HG03039 (cell line): ENCODE measurements around the gene AMPD1.

Experiments used
- ATAC-seq: cut with Tn5 transposase; IDR thresholded peaks from one replicate; pipeline ENCODE4 v1.9.1; 2021; ENCODE audit warnings: mild to moderate bottlenecking, moderate library complexity; ENCODE audit not compliant: unreplicated experiment

AMPD1 gene

GRCh38 chr1:114695430-114696058, at the start of gene AMPD1:
Gene AMPD1, minus strand, starts transcription at chr1:114695546. Its CDS starts 75 bp downstream, at chr1:114695471.
- ATAC-seq: no peak

GRCh38 chr1:114741963-114742746, 46.8 kb upstream of the AMPD1 start:
- no peak for ATAC-seq

GRCh38 chr1:114740331-114740730, 45.0 kb upstream of the AMPD1 start:
- ATAC-seq: no peak

- no peak for ATAC-seq
These were observed 42.0 kb upstream of the AMPD1 start for GRCh38 chr1:114737314-114737849.

GRCh38 chr1:114735479-114735878, 40.1 kb upstream of the AMPD1 start:
- no peak for ATAC-seq

GRCh38 chr1:114729782-114730181, 34.4 kb upstream of the AMPD1 start:
- ATAC-seq: no peak

- ATAC-seq: no peak
These were observed 33.2 kb upstream of the AMPD1 start for GRCh38 chr1:114728553-114728952.

- ATAC-seq: no peak
These were observed 29.9 kb upstream of the AMPD1 start for GRCh38 chr1:114725230-114725629.

GRCh38 chr1:114723915-114724314, 28.6 kb upstream of the AMPD1 start:
- ATAC-seq: no peak

GRCh38 chr1:114723457-114723856, 28.1 kb upstream of the AMPD1 start:
- ATAC-seq: no peak

- no peak for ATAC-seq
These were observed 25.1 kb upstream of the AMPD1 start for GRCh38 chr1:114720492-114720891.

GRCh38 chr1:114719424-114719787, 24.1 kb upstream of the AMPD1 start:
- ATAC-seq: no peak

- ATAC-seq: no peak
These were observed 23.5 kb upstream of the AMPD1 start for GRCh38 chr1:114718661-114719423.

- ATAC-seq: peak; percentile 93
These were observed 21.2 kb upstream of the AMPD1 start, which contains the start of gene NRAS for GRCh38 chr1:114716304-114717170. Gene NRAS, minus strand, starts transcription at chr1:114716771. Its CDS starts 611 bp downstream, at chr1:114716160.

- no peak for ATAC-seq
These were observed 20.6 kb upstream of the AMPD1 start for GRCh38 chr1:114715952-114716303.

- ATAC-seq: no peak
These were observed 17.6 kb upstream of the AMPD1 start for GRCh38 chr1:114712977-114713376.

GRCh38 chr1:114710360-114710759, 15.0 kb upstream of the AMPD1 start:
- ATAC-seq: no peak

- no peak for ATAC-seq
These were observed 12.3 kb upstream of the AMPD1 start for GRCh38 chr1:114707604-114708003.

- ATAC-seq: no peak
These were observed 7.9 kb upstream of the AMPD1 start for GRCh38 chr1:114703242-114703641.

- no peak for ATAC-seq
These were observed 7.4 kb upstream of the AMPD1 start for GRCh38 chr1:114702737-114703136.

- no peak for ATAC-seq
These were observed 6.6 kb upstream of the AMPD1 start for GRCh38 chr1:114701931-114702330.
